GM19193 (cell line): ENCODE data around the gene SH3RF1.
A peak's percentile ranks its signal among the peaks of the same experiment; 100 is the strongest.

Experiments
- POLR2A ChIP-seq: IDR thresholded peaks from 4 replicates; pipeline ENCODE4 v1.6.1; 2011; ENCODE audit not compliant: insufficient read depth, insufficient read length; ENCODE audit errors: extremely low read depth

The SH3RF1 gene

DNA sequence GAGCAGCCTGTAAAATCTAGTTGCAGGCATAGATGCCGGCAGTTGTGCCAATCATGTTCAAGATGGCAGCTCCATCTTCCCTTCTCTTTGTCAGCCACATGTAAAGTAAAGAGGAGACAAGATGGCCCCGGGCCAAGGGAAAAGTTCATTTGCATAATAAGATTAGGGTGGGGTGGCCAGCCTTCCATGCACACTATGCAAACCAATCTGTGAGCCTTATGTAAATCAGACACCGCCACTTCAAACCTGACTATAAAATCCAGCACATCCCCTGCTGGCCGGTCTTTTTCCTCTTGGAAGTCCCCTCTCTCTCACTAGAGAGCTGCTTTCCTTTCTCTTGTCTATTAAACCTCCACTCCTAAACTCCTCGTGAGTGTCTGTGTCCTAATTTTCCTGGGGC, 181.8 kb downstream of the SH3RF1 start:
- TF ChIP-seq POLR2A: no peak

DNA sequence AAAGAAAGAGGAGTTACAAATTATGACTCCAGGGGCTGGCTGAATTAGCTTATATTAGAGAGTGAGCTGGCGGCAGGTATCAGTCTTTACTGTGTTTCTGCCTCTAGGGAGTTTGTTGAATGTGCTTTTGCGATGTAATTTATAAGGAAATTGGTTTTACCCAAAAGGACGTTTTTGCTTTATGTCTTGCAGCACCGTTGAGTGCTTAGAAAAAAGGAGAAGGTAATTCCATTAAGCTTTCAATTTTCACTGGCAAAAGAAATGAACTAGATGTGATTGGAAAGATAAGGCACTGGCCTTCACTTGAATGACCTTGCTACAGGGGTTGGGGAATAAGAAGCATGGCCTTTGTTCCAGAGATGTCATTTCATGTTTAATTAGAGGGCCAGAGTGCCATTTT, 185.8 kb downstream of the SH3RF1 start:
- no peak for TF ChIP-seq POLR2A

DNA sequence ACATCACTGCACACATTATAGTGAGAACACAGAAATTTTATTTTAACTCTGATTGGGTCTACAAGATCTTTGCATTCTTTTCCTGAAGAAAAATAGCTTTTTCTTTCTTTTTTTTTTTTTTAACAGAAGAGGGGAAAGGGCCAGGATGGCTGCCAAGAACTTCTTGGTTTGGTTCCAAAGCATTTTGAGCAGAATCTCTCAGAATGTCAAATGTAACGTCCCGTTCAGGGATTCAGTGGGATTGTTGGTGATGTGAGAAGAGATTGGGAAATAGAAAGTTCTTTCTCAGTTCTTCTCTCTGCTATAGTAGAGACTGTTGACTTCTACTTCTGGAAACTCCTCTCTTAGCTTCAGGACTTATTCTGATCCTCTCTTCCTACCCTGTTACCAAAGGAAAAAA, 189.8 kb downstream of the SH3RF1 start:
- TF ChIP-seq POLR2A: no peak

DNA sequence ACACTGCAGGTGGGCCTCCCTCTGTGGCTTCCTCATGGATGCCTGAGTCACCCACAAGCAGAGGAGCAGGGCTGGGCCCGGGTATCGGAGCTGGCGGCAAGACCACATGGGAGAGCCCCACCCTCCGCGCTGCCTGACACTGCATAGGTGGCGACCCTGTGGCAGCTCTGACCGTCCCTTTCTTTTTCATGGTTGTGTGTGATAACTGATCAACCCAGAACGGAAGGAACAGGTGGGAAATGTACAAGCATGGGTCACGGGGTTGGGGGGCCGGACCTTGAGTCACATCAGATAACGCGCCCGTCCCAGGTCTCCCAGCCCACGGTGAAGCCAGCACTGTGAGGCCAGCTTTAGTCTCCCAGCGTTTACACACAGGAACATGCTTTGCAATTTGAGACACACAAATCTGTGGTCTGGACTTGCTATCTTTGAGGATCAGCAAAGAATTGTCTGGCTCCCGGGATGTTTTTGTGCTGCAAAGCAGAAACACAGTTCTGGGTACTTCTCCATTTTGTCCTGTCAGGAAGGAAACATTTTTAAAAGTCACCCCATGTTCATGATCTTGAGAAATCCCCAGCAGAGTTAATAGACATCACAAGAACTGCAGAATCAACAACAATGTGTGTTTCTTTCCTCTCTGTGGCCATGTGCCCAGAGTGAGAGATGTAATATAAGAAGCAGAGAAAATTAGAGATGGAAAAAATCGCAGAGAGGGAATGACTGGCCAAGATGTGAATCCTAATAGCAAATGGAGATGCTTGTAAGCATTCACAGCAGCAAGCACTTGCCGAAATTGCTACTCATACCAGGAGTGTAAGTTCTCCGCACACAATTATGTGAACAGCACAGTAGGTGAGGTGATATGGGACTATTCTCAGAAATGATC, 190.6 kb downstream of the SH3RF1 start:
- TF ChIP-seq POLR2A: peak; percentile 55

DNA sequence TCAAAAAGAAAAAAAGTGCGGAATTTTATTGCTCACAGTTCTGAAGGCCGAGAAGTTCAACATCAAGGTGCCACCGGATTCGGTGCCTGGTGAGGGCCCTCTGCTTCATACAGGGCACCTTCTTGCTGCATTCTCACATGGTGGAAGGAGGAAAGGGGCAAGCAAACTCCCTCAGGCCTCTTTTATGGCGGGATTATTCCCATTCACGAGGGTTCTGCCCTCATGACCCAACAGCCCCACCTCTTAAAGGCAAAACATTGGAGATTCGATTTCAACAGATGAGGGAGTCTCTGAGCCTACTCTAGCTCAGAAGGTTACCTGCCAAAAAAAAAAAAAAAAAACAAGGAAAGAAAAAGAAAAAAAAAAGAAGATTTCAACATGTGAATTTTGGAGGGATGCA, 196.6 kb downstream of the SH3RF1 start:
- TF ChIP-seq POLR2A: no peak

DNA sequence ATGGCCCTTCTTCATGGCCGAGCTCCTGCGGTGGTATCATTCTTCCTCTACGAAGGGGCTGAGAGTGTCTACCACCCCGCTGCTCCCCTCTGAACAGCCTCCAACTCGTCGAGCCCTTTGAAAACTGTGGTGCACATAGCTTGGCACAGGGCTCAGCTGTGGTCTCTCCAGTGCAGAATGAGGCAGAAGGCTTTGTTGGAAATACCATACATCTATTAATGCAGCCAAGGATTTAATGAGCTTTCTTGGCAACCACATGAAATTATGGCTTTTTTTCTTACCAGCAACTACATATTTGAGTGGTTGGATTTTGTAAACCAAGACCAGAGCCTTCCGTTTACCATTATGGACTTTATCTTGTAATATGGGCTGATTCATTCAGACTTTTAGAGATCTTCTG, 199.0 kb downstream of the SH3RF1 start:
- no peak for TF ChIP-seq POLR2A

DNA sequence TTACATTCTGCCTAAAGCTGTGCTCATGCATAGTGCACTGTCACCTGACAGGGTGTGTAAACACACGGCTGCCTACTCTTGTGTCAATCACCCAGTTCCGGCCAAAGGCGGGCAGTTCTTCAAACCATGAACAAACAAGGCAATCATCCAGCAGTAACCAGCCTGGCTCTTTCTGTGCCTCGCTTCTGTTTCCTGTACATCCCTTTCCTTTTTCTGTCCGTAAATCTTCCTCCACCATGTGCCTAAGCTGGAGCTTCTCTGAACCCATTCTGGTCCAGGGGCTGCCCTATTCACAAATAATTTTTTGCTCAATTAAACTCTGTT, 199.9 kb downstream of the SH3RF1 start:
- no peak for TF ChIP-seq POLR2A

DNA sequence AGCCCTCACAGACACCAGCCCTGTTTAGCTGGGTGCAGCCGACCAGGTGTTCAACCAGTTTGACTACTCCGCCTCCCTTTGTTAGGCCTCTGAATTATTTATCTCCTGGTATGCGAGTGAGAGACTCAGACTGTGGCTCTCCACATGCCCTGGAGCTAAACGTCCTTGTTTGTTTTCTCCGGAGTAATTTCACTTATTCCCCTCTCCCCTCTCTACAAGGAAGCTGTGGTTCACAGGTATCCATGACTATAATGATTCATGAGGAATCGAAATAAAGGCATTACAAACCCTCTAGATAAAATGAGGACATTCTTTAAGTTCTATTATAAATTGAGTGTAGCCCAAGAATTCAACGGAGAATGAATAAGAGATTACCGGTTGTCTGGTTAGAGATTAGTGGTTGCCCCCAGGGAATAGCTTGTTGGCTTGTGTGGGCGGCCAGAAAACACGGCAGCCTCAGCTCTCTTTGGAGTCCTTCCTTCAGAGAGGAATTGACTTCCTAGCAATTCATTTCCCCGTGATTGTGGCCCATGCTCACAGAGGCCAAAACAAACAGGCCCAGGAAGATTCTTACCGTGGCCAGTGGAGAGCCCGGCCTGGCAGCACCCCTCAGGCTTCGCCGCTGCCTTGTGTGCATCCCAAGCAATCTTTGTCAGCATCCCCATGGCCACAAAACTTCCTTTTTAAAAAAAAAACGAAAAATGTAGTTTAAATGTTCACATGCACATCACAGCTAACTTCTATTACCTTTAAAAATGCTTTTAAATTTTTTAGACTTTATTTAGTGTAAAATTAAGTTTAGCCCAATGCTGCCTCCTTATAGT, 200.5 kb downstream of the SH3RF1 start:
- no peak for TF ChIP-seq POLR2A

DNA sequence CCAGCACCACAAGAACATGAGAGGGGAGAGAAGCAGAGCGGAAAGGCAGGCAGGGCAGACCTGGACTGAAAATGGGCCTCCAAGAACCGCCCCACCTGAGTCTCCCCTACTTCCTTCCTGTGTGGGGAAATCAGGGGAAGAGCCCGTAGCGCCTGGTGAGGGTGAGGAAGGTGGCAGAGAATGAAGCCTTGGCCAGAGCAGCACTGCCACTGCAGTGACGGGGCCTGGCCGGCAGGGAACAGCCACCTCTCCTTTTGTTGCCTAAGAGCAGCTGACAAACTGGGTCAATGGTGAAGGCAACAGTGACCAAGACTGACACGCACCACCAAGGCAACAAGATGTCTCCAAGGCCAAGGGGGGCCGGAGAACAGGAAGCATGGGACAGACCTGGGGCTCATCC, 202.3 kb downstream of the SH3RF1 start:
- TF ChIP-seq POLR2A: no peak

DNA sequence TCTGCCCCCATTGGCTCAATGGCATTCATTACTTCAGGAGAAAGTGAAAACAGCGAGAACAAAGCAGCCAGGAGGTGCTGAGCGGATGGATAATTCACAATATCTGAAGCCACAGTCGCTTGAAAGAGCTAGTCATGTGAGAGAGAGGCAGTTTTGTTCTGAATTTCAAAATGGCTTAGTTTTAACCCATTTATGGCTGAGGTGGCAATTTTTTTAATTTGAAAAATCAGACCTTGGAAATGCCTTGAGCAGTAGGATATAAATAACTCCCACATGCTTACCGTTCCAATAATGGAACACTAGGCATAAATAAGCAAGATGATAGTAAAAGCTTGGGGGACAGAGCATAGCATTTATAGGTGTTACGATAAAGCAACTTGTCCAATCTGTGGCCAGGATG, 203.8 kb downstream of the SH3RF1 start:
- TF ChIP-seq POLR2A: no peak

DNA sequence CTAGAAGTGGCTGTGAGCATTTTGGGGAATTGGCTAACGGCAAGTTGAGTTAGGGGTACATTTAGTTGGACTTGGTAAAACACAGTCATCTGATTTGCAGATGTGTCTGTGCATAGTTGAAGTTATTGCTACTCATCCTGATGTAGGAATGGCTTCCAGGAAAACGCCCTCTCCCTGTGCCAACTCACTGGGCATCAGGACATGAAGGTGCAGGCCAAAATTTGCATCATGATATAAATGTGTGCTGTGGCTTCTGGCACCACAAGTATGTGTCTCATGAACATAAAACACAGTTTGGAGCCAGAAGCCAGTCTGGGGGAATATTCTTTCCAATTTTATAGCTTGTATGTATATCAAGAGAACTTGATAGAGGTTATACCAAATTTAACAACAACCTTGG, 206.5 kb downstream of the SH3RF1 start:
- no peak for TF ChIP-seq POLR2A

DNA sequence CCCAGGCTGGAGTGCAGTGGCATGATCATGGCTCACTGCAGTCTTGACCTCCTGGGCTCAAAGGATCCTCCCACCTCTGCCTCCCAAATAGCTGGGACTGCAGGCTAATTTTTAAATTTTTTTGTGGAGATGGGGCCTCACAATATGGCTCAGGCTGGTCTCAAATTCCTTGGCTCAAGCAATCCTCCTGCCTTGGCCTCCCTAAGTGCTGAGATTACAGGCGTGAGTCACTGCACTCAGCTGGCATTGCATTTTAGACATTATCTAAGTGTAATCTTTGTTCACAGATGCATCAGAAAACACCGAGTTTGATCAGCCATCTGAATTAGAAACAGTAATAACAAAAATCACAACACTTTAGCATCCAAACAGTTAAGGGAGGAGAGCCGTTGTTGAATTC, 207.3 kb downstream of the SH3RF1 start:
- no peak for TF ChIP-seq POLR2A

DNA sequence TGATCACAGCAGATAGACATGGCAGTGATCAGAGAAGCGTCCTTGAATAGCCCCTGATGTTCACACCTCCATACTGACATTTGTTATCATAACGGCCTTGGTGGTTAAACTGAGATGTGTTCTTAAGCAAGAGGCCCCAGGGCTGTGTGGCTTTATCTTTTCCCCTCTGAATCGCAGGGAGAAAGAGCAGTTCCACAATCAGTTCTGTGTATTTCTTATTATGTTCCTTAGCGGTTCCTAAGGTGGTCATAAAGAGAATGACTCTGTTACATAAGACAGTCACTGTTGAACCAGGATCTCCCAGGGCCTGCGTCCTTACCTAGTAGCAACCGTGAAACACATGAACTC, 207.9 kb downstream of the SH3RF1 start:
- TF ChIP-seq POLR2A: no peak

DNA sequence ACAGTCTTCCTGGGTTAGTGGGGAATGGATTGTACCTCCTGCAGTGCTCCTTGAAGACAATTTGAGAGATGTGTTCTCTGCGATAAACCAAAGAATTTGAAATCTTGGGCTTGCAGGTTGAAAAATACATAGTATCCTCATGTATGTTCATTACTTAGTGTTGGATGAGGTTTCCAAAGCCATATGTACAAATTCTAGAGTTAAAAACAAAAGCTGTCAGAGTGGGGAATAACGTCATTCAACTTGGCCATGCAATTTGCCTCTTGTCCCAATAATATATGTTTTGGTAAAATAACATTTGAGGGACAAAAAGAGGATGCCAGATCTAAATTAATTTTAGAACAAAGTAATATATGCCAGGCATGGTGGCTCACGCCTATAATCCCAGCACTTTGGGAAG, 209.4 kb downstream of the SH3RF1 start:
- no peak for TF ChIP-seq POLR2A

DNA sequence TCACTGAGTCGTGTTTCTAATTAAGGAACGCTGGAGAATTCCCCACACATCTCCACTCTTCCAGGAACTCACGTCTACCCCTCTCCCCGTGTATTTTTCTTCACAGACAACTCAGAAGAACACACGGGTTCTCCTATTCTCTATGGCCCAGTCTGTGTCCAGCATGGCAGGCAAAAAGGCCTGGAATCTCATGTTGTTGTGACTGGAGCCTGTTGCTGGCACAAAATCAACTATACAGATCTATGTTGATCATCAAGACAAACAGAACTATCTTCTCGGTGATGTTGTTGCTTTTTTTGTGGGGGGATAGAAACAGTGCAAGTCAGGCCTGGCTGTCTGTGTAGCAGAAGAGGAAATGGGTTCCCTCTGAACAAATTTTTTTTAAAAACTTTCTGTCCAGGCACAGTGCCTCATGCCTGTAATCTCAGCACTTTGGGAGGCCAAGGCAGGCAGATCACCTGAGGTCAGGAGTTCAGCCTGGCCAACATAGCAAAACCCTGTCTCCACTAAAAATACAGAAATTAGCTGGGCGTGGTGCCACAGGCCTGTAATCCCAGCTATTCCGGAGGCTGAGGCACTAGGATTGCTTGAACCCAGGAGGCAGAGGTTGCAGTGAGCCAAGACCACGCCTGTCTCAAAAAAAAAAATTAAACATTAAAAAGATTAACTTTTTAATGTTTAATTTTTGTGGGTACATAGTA, 210.2 kb downstream of the SH3RF1 start:
- TF ChIP-seq POLR2A: no peak
